HS-5 (cell line): ENCODE results near the gene GREM1.

Source experiments
- DNase-seq: peaks from one replicate; pipeline ENCODE4 v3.0.0-alpha.2; 2012; ENCODE audit warnings: low read depth

GREM1 gene

DNA sequence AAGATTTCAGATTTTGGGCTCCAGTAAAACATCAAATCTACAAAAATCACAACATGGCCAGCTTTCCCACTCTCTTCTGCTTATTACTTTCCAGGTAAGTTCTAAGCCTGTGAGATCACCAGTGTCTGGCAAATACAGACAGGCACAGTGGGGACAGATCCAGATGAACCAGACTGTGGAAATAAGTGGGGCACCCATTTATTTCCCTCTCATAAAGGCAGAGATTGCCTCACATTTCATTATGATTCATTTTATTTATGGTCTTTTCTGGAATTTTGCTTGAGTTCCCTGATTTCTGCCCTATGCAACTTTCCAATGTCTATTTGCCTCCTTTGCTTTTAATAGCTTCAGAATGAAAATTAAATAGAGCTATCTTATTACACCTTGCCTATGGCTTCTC is 66.8 kb downstream of the GREM1 start:
- DNase-seq = no peak

DNA sequence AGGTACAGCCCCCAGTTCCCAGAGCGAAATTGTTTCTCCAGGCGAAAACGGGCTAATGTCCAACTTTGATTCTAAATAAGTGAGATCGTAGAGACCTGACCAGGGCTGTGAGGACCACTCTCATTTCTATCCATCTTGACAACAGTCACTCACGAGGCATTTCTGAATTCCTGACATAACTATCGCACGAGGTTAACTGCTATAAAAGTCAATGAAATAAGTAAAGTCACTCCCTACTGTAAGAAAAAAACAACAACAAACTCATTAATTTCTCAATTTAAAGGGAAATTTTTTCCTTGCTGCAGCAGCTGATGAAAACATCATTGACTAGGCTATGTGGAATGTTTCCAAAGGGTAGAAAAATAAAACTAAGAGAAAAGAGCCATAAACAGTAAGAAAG is 69.1 kb downstream of the GREM1 start:
- DNase-seq = no peak

DNA sequence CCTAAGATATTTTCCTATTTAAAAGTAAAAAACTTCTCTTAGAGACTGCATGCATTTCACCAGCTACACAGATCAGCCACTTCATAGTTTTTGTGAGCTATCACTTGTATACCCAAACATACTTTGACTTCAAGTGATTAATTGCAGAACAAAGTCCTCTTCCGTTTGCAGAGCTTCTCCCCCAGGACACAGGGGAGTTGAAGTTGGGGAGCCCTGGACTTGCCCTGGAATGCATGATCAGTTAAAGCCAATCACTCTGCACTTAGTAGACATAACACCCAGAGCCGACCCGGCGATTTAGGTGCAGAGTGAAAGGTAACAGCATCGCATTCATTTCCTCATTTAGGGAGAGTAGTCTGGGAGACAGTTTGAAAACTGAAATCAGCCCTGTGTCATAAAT is 70.1 kb downstream of the GREM1 start:
- no peak for DNase-seq

DNA sequence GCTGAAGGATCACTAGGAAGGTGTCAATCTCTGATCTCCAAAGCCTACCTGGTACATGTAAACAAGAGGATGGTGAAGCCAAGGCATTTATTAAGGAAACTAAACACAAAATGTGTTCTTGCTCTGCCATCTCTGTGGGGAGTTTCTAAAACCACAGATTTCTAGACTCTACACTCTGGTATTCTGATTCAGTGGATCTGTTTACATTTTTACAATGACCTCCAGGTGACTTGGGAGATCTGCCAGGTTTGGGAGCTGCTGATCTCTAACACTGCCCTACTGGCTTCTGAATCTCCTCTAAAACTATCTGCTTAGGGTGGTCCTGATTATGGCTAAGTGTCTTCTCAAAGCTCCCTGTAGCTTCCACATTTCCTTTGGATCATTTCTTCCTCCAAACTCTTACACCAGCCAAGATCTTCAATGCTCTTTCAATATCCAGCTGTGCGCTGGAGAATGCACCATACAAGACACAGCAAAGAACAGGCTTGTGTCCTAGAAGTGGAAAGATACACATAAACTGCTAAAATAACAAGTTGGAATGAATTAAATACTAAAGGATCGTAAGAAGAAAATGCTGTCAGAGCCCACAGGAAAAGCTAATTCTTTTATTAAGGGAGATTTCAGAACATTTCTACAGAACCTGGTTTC is 72.7 kb downstream of the GREM1 start:
- no peak for DNase-seq

DNA sequence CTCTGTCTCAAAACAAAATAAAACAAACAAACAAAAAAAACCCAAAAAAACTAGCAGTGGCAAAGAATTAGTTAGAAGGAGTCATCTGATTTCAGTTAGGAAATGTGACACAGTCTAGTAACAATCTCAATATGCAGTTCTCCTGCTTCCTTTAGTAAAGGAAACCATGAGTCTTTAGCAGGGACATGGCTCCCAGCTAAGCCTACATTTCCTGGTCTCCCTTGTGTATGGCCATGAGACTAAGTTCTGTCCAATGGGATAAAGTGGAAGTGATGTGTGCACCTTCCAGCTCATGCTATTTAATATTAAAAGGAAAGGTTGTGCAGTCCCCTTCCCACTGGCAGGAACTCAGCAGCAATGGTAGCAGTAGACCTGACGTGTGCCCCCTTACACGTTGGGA is 74.6 kb downstream of the GREM1 start:
- no peak for DNase-seq
